Measurements from ENCODE around the gene TENM3.

Gene TENM3

DNA sequence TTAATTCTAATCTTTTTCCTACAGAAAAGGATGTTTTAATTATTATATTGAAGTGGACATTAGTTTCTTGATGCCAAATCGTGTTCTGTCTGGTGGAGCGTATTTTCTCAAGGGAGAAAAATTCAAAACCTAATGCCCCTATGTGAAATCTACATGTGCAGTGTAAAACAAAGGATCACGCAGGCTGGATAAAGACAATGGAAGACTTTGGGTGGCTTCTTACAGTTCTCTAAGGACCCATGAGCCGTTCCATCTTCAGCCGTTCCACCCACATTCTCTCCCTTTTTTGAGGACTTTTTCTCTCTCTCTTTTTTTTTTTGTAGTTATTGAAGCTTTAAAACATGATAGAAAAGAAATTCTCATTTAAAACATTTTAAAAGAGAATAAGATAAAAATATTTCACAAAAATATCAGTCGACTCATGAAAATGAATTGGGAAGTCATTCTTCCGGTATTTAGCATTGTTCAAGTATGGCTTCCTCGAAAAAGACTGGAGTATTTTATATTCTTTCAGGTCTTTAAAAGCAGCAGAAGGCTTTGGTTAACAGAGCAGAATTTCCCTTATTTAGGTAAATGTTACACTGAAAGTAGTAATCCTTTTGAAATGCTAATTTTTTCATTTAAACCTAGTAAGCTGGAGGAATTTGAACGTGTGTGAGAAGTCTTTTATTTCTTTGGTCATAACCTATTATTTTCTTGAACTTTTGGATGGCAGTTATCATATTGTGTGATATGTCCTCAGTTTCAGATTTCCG, 11.0 kb downstream of the TENM3 start:
- DNase-seq (ENCODE audit: low read depth in 2 of 2), result no peak

- no peak for DNase-seq (ENCODE audit: low read depth in 2 of 2)
Measured at GRCh38 chr4:182255441-182256190, 12.4 kb downstream of the TENM3 start.

DNA sequence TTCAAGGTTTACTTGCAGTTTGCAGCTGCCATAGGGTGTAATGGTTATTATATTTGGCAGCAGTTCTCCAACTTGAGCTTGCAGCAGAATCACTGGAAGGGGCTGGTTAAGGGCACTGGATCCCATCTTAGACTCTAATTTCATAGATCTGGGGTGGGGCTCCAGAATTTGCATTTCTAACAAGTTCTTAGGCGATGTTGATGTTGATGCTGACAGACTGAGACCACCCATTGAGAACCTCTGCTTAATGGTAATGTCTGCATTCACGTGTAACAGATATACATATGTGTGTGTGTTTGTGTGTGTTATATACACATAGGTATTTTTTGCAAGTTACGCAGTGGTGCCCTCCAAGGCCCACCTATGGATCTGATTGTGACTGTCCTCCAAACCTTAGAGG, 13.8 kb downstream of the TENM3 start:
- DNase-seq (ENCODE audit: low read depth in 2 of 2), result no peak

- DNase-seq (ENCODE audit: low read depth in 2 of 2), result no peak
Measured at GRCh38 chr4:182257503-182257902, 14.3 kb downstream of the TENM3 start.

- no peak for DNase-seq (ENCODE audit: low read depth in 2 of 2)
Measured at GRCh38 chr4:182258441-182259000, 15.3 kb downstream of the TENM3 start.

DNA sequence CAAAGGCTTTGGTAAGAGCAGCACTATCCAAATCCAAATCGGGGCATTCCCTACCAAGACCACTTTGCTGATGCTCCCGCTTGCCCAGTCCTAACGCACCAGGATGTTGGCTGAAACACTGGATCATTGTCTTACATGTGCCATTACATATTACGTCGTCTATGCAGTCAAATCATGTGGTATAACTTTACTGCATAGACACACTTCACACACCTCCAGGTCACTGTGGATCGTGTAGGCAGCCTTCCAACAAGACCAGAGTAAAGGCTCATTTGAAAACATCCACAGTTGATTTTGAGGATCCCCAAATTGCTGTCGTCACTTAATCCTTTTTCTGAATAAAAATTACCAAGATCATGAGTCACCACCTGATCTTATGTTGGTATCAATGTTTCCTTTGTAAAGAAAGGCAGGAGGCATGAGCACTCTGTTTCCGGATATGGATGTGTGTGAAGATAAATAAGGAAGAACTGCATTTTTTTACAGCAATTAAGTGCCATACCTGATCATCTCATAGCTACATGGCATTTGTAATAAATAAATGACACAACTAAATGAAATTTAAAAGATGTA, 18.5 kb downstream of the TENM3 start:
- no peak for DNase-seq (ENCODE audit: low read depth in 2 of 2)

DNA sequence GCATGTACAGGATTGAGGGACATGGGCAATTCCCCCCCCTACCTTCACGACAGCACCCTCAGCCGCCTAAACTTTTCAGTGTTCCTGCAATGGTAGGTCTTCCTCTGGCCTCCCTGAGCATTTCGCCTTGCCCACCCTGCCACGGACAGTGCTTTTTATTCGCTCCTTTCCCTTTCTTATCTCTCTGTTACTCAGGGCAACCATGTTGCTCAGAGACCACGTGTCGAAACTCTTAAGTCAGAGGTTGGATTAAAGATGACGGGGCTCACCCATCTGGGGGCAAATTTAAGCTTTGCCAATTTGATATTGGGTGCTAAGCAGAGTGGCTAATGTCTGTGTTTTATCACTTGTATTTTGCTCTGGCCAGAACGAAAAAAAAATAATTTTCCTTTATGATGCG, 20.4 kb downstream of the TENM3 start:
- no peak for DNase-seq (ENCODE audit: low read depth in 2 of 2)

GRCh38 chr4:182264139-182264752, 21.0 kb downstream of the TENM3 start:
- no peak for DNase-seq (ENCODE audit: low read depth in 2 of 2)

DNA sequence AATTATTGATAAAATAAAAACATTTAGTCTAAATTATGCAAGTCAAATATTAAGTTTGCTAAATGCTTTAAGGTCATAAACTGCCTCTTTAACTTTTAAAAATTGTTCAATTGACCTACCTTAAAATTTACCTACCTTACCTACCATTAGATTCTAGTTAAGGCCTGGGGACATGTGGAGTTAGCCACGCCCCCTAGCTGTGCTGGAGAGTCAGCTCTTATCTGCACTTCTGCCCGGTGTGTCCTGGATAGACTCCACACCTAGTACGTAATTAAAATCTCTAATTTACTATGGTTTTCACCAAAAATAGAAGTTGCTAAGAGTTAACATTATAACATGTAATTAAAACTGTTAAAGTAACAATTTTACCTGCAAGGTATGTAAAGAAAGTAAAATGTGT, 22.7 kb downstream of the TENM3 start:
- DNase-seq (ENCODE audit: low read depth in 2 of 2), result no peak

DNA sequence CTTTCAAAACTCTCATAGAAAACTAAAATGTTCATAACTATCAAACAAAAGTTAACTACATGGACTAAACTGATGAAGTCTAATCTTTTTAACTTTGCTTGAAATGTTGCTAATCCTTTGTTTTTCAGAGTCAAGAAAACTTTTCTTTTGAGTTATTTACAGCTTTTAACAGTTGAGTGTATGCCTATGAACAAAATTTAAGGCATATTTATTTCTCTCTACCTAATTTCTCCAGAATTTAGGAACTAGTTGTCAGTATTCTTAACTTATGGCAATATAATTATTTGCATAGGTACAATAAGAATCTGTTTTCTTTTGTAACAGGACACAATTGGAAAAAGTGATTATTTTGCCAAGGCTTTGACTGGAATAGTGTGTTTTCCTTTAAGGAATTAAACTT, 23.8 kb downstream of the TENM3 start:
- no peak for DNase-seq (ENCODE audit: low read depth in 2 of 2)

DNA sequence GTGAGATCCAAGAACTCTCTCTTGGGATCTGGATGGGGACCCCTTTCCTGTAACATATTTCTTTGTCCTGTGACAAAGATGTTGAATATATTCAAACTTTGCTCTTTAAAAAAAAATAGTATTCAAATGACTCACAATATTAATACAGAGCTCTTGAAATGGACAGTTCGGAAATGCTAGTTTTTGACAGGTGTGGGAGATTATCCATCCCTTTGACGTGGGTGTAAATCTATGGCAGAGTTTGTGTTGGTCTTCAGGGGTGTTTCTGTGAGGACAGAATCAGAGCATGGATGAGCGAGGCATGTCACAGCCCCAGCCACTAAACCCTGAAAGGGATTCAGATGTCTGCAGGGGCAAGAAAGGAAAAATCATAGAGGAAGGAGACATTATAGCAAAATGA, 25.8 kb downstream of the TENM3 start:
- DNase-seq (ENCODE audit: low read depth in 2 of 2), result no peak

GRCh38 chr4:182271731-182272130, 28.5 kb downstream of the TENM3 start:
- DNase-seq (ENCODE audit: low read depth in 2 of 2), result no peak

GRCh38 chr4:182272151-182272550, 28.9 kb downstream of the TENM3 start:
- DNase-seq (ENCODE audit: low read depth in 2 of 2), result no peak

DNA sequence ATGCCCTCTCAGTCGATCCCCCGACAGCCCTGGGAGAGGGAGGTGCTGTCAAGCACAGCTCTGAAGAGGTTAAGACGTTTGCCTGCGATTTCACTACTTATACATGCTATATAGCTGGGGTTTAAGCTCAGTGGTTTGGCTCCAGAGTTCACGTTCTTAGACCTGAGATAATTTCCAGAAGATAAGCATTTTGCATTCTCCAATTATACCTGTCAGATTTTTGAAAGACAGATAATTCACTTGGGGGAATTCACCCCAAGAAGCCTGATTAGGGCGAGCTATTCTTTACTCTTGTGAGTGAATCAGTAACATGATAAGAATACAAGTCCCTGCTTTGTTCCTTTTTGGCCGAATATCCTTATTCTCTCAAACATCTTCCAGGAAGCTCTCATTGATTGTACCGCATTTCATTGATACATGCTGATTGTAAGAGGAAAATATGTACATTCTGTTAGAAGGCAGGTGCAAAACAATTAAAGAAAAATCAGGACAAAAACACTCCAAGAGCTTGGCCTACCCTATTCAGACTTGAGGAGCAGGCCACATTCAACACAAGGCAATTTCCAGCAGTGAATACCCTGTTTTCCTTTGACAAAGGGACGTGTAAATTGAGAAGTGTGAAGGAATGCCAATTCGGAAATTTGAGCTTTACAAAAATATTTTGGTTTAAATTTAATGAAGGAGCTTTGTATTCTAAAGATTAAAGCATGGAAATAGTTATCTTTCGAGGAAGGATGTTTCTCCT, 30.2 kb downstream of the TENM3 start:
- DNase-seq (ENCODE audit: low read depth in 2 of 2), result no peak

GRCh38 chr4:182276210-182277109, 33.3 kb downstream of the TENM3 start:
- no peak for DNase-seq (ENCODE audit: low read depth in 2 of 2)

GRCh38 chr4:182277377-182277776, 34.2 kb downstream of the TENM3 start:
- DNase-seq (ENCODE audit: low read depth in 2 of 2), result no peak

DNA sequence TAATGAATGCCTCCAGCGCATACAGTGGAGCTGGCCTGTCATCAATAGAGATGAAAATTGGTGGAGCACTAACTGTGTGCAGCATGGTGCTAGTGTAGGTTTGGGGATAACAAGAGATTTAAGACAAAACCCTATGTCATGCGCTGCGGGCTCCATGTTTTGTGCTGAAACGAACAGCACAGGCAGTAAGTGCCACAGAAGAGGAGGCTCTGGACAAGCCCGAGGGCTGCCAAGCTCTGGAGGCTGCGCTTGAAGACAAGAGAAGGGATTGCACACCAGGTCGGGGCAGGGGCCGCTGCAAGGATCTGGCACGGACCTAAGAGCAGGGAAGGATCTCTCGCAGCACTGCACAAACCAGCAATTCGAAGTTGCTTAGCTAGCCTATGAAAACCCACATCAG, 35.5 kb downstream of the TENM3 start:
- no peak for DNase-seq (ENCODE audit: low read depth in 2 of 2)

DNA sequence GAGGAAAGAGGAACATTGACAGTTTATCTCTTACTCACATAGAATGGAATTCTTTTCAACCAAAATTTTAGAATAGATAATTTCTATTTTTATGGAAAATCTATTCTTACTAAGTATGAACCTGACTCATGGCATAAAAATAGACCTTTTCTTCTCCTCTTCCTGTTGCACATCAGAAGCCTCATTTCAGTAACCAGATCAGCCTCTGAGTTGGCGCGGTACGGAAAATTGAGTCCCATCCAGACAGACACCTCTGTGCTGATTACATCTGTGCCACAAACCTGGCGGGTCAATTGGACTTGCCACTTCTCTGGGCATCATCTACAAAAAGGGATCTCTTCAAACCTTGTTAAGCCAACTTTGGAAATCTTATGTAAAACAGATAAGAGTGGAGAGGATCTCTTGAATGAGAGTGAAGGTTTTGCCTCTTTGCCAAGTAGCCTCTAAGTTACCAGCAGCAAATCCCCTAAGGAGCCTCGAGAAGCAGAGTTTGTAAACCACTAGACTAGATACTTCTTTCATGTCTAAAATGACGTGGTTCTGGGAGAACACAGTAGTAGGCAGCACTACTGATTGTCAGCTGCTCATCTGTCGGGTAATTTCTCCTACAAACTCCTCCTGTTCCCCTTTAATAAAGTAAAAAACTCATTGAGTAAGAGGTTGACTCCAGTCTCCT, 37.4 kb downstream of the TENM3 start:
- no peak for DNase-seq (ENCODE audit: low read depth in 2 of 2)

DNA sequence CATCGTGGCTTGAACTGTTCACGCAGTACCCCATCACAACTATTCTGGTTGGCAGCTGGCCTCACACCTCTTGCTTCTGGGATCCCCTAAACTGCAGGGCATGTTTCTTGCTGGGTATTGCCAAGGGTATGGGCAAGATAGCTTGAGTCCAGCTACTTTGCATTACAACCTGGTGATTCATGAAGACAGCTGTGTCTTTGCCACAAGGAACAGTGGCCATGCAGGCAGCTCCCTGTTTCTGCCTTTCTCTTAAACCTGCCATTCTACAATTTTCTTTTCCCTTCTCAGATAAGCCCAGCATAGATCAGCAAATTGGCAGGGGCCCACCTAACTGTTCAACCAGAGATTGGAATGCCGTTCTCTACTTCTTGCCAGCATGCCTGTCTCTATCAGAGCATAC, 42.8 kb downstream of the TENM3 start:
- DNase-seq (ENCODE audit: low read depth in 2 of 2), result no peak

DNA sequence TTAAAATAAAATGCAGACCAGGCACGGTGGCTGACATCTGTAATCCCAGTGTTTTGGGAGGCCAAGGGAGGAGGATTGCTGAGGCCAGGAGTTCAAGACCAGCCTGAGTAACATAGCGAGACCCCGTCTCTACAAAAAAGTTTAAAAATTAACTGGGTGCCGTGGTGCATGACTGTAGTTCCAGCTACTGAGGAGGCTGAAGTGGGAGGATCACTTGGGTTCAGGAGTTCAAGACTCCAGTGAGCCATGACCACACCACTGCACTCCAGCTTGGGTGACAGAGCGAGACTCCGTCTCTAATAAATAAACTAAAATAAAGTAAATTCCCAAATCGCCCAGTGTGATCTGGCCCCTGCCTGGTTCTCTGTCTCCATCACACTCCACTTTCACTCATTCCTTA, 43.7 kb downstream of the TENM3 start:
- DNase-seq (ENCODE audit: low read depth in 2 of 2), result no peak

Data from fibroblast of skin of left quadriceps (primary cell).